Activated B cell treated with CpG ODN at 0.5 μM for 24 hours (primary cell): ENCODE data around the gene PARL. TPM values are rescaled to one million over a fixed set of nuclear protein-coding genes. Genes with fewer than 3 reads are reported as not detected.

ENCODE experiments used
- ATAC-seq: fragments of 200-7000 bp; cut with Tn5 transposase; one replicate; pipeline ENCODE4 v1.10.0; 2021; ENCODE audit warnings: low read depth, mild to moderate bottlenecking, moderate library complexity
- CTCF ChIA-PET: fragments of 350-600 bp; sonication (Branson Sonifier 250); formaldehyde crosslinking; loops from one replicate; lab custom pipeline; 2021; ENCODE audit warnings: antibody characterized with exemption; lab: Charles Lee
- POLR2A ChIA-PET: fragments of 350-600 bp; sonication (Branson Sonifier 250); formaldehyde crosslinking; loops from one replicate; lab custom pipeline; 2021; ENCODE audit warnings: antibody characterized with exemption; lab: Charles Lee
- DNase-seq: peaks from one replicate; pipeline ENCODE4 v3.0.0; 2022
- H3K27ac Mint-ChIP-seq: one replicate; pipeline ENCODE4 v1.8.0; 2020; ENCODE audit warnings: mixed read lengths
- H3K27me3 Mint-ChIP-seq: one replicate; pipeline ENCODE4 v1.8.0; 2021; ENCODE audit warnings: mixed read lengths
- H3K36me3 Mint-ChIP-seq: one replicate; pipeline ENCODE4 v1.8.0; 2021; ENCODE audit warnings: low read depth, mixed read lengths
- H3K4me1 Mint-ChIP-seq: one replicate; pipeline ENCODE4 v1.8.0; 2021; ENCODE audit warnings: mixed read lengths
- H3K4me3 Mint-ChIP-seq: one replicate; pipeline ENCODE4 v1.8.0; 2020; ENCODE audit warnings: mild to moderate bottlenecking, mixed read lengths
- H3K9me3 Mint-ChIP-seq: one replicate; pipeline ENCODE4 v1.8.0; 2020; ENCODE audit warnings: mixed read lengths
- intact Hi-C: fragments of 100-400 bp; cut with micrococcal nuclease; formaldehyde crosslinking; loops from one replicate; pipeline ENCODE4 v1.15.1; 2024
- total RNA-seq: library from RNA; stranded (reverse); gene quantifications from 2 replicates; pipeline ENCODE4 v1.2.3, GENCODE V29; 2022
- TF ChIP-seq, protein P1 (sequence below): fragments of 200-600 bp; IDR thresholded peaks from one replicate; pipeline ENCODE4 v1.8.0; 2022; ENCODE audit warnings: antibody characterized with exemption, mild to moderate bottlenecking

Gene PARL
- total RNA-seq, 1 donor from 2014 or later, result 57.6 TPM

DNA sequence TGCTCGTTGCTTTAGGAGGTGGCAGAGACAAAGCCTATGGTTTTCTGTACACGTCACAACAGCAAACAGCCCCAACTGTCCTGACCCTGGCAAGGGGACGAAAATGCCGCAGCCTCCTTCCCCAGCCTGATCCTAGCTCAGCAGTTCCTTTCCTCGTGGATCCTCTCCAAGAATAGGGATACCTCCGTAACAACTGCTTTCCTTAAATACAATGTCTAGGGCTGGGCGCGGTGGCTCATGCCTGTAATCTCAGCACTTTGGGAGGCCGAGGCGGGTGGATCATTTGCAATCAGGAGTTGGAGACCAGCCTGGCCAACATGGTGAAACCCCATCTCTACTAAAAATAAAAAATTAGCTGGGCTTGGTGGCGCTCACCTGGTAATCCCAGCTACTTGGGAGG is 76.3 kb downstream of the PARL start:
- Mint-ChIP-seq H3K36me3 (peaks cover 77% of the 10 kb centered on the region), H3K27ac (no peak overlapping the region), H3K4me3 (no peak overlapping the region), H3K27me3 (no peaks in the 10 kb centered on the region), H3K4me1 (no peaks in the 10 kb centered on the region), H3K9me3 (no peaks in the 10 kb centered on the region)
- ChIA-PET POLR2A (no interaction called here), CTCF (no interaction called here)
- DNase-seq (no peak), ATAC-seq (no peak)
- TF ChIP-seq, protein P1, sequence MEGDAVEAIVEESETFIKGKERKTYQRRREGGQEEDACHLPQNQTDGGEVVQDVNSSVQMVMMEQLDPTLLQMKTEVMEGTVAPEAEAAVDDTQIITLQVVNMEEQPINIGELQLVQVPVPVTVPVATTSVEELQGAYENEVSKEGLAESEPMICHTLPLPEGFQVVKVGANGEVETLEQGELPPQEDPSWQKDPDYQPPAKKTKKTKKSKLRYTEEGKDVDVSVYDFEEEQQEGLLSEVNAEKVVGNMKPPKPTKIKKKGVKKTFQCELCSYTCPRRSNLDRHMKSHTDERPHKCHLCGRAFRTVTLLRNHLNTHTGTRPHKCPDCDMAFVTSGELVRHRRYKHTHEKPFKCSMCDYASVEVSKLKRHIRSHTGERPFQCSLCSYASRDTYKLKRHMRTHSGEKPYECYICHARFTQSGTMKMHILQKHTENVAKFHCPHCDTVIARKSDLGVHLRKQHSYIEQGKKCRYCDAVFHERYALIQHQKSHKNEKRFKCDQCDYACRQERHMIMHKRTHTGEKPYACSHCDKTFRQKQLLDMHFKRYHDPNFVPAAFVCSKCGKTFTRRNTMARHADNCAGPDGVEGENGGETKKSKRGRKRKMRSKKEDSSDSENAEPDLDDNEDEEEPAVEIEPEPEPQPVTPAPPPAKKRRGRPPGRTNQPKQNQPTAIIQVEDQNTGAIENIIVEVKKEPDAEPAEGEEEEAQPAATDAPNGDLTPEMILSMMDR, result no peak
- intact Hi-C loops, result no loop called here

DNA sequence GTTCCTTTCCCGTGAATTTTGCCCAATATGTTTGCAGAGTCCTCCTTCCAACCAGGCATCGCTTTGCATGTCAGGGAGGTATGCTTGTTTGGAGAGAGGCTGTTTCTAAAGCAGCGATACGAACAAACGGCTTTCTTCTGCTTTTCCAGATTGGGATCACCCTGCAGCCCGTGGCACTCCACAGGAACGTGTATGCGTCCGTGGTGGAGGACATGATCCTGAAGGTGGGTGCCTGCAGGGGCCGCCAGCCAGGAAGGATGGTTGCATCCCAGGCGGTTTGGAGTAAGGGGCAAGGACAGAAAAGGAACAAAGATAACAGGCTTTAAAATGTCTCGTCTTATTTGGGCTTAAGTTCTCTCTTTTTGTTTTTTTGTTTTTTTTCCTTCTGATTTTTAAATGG is 76.8 kb downstream of the PARL start:
- intact Hi-C loops, result no loop called here
- no peak overlapping the region for H3K4me3 Mint-ChIP-seq
- no peaks in the 10 kb centered on the region for H3K9me3 Mint-ChIP-seq
- DNase-seq, result no peak
- H3K4me1 Mint-ChIP-seq, result no peaks in the 10 kb centered on the region
- ChIA-PET POLR2A (no interaction called here), CTCF (no interaction called here)
- TF ChIP-seq, protein P1, result no peak
- H3K27me3 Mint-ChIP-seq, result no peaks in the 10 kb centered on the region
- H3K36me3 Mint-ChIP-seq, result peaks cover 79% of the 10 kb centered on the region
- ATAC-seq, result no peak
- H3K27ac Mint-ChIP-seq, result no peak overlapping the region

DNA sequence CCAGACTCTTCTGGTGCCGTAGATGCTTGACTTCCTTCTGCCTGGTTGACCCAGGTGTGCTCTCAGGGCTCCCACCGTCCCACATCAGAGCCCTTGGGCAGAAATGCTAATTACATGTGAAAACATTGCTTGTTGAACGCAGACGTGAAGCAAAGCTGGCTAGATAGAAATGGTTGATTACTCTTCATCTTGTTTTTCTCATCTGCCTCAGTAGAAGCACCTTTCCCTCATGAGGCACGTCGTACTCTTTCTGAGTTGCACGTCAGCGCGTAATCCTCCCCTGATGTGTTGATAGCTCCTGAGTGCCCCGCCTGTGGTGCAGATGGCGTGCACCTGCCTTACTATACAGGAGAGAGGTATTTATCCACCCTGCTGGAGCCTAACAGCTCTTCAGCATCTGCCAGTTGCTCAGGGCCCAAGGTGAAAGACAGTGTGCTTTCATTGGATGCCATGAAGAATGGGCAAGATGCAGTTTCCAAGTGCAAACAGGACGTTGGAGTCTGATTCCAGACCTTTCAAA is 77.4 kb downstream of the PARL start:
- Mint-ChIP-seq H3K4me1 (no peaks in the 10 kb centered on the region), H3K9me3 (no peaks in the 10 kb centered on the region), H3K27me3 (no peaks in the 10 kb centered on the region), H3K4me3 (no peak overlapping the region), H3K27ac (no peak overlapping the region), H3K36me3 (peaks cover 77% of the 10 kb centered on the region)
- DNase-seq, result no peak
- TF ChIP-seq, protein P1, result no peak
- ChIA-PET CTCF (no interaction called here), POLR2A (no interaction called here)
- intact Hi-C loops, result no loop called here
- ATAC-seq, result no peak

DNA sequence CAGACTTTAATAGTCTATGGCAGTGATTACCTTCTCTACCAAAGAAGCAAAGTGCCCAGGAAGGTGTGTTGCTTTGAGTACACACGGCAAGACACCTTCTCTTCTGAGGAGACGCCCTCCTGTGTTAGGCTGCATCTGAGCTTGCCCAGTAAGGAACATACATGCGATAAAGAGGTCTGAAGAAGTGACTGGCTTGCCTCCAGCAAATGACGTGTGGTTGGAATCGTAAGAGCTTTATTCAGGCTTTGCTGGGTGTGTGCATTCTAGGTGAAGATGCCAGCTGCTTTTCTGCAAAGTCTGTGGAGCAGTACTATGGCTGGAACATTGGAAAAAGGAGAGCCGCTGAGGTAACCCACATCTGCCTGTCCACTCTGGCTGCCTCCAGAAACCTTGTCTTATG is 81.7 kb downstream of the PARL start:
- DNase-seq (no peak), ATAC-seq (no peak)
- CTCF ChIA-PET, result no interaction called here
- intact Hi-C loops, result no loop called here
- Mint-ChIP-seq H3K4me3 (no peak overlapping the region), H3K27ac (no peak overlapping the region), H3K36me3 (peaks cover 83% of the 10 kb centered on the region), H3K4me1 (no peaks in the 10 kb centered on the region), H3K9me3 (no peaks in the 10 kb centered on the region), H3K27me3 (no peaks in the 10 kb centered on the region)
- TF ChIP-seq, protein P1, result no peak
- POLR2A ChIA-PET, result no interaction called here

DNA sequence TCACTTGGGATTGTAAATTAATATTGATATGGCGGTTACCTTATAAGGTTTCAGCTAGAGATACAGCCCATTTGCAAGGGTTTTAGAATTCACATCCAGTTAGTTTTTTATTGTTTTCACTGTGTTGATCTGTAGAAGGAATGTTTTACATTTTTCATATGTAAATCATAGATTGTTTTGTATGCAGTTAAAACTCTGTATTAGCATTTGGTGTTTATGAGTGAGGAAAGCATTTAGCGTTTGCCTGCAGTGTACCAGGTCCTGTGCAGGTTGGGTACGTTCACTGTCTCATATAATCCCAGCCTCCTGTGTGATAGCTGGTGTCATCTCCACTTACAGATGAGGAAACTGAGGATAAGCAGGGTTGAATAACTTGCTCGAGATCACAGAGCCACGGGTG is 83.1 kb downstream of the PARL start:
- POLR2A ChIA-PET, result no interaction called here
- ATAC-seq, result no peak
- CTCF ChIA-PET, result no interaction called here

More for the DNA sequence above, 83.1 kb downstream of the PARL start:
- H3K9me3 Mint-ChIP-seq, result no peaks in the 10 kb centered on the region
- peaks cover 74% of the 10 kb centered on the region for H3K36me3 Mint-ChIP-seq
- no peaks in the 10 kb centered on the region for H3K27me3 Mint-ChIP-seq
- no peaks in the 10 kb centered on the region for H3K4me1 Mint-ChIP-seq
- intact Hi-C loops, result no loop called here
- no peak overlapping the region for H3K27ac Mint-ChIP-seq
- no peak overlapping the region for H3K4me3 Mint-ChIP-seq
- no peak for DNase-seq
- TF ChIP-seq, protein P1, result no peak
